HG02938 (cell line): ENCODE measurements around the gene SIVA1.

ENCODE experiments used
- ATAC-seq: cut with Tn5 transposase; IDR thresholded peaks from one replicate; pipeline ENCODE4 v1.9.1; 2021; ENCODE audit warnings: mild to moderate bottlenecking, moderate library complexity; ENCODE audit not compliant: unreplicated experiment

SIVA1 gene, protein sequence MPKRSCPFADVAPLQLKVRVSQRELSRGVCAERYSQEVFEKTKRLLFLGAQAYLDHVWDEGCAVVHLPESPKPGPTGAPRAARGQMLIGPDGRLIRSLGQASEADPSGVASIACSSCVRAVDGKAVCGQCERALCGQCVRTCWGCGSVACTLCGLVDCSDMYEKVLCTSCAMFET

DNA sequence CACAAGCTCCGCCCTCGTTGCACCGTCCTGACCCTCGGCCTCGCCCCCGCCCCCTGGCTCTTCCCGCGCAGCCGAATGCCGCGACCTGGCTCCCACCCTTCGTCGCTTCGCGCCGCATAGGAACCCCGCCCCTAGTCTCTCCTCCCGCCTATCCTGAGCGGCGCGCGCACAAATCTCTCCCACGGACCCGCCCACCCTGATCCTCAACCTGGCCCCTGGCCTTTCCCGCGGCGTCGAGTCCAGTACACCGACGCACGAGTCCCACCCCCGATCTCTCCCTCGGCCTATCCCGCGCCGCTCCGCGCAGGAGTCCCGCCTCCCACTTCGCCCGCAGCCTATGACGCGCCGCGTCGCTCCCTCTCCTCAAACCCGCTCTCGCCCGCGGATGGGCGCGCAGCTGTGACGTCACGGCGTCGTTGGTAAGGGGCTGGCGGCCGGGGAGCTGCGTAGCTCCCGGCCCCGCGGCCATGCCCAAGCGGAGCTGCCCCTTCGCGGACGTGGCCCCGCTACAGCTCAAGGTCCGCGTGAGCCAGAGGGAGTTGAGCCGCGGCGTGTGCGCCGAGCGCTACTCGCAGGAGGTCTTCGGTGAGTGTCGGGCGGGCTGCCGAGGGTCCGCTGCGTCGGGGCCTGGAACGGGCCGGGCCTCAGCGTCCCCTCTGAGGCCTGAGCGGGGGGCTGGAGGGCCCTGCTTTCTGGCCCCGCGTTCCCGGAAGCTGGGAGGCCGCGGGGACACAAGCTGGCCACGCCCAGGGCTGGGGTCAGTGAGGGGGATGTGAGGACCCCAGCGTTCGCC is at the start of gene SIVA1:
Gene SIVA1, plus strand, starts transcription at position 413 of the 793 bp plus-strand sequence. Its CDS starts 55 bp downstream, at position 468.
- peak; percentile 88 for ATAC-seq

DNA sequence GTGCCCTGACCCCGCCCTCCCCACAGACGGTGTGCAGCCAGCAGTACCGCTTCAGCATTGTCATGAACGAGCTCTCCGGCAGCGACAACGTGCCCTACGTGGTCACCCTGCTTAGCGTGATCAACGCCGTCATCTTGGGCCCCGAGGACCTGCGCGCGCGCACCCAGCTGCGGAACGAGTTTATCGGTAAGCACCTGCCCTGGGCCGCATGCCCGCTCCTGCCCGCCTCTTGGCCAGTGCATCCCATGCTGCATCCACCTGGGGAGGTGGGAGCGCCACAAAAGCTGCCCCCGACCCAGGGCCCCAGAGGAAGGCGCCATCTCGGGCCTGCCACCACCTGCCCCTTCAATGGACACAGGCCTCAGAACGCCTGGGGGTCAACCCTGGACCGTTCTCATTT is 49.7 kb upstream of the SIVA1 start:
- ATAC-seq: no peak

DNA sequence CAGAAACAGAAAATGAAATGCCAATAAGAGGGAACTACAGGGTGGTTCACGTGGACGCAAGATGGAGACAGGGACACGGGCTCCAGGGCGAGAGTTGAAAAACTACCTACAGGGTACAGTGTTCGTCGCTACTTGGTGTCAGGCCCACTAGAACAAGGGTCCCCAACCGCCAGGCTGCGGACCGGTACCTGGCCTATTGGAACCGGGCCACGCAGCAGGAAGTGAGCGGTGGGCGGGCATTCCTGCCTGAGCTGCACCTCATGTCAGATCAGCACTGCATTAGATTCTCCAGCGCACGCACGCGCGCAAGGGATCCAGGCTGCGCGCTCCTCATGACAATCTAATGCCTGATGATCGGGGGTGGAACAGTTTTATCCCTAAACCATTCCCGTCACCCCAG is 48.7 kb upstream of the SIVA1 start:
- no peak for ATAC-seq

DNA sequence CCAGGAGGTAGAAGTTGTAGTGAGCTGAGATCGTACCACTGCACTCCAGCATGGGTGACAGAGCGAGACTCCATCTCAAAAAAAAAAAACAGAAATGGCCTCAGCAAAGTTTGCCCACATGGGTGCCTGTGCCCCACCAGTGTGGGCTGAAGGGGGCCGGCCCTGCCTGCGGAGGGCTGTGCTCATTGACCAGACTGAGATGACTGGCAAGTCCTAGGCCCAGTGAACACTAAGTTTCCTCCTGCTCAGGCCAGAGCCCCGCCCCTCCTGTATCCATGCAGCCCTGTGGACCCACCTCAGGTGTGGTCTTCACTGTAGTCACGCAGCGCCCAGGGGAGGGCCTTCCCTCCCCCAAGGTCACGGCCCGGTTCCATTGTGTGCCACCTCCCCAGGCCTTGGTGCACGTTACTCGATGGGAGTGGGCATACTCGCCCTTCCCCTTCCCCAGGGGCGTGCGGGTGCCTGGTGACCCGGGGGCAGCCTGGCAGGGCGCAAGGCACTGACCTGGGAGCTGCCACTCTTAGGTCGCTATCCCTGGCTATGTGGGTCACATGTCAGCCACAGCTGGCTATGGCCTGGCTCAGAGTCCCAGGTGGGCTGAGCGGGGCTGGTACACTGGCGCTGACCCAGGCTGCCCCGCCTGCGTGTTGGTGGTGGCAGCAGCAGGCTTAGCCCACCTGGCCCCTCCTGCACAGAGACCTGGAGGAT is 47.5 kb upstream of the SIVA1 start:
- no peak for ATAC-seq

DNA sequence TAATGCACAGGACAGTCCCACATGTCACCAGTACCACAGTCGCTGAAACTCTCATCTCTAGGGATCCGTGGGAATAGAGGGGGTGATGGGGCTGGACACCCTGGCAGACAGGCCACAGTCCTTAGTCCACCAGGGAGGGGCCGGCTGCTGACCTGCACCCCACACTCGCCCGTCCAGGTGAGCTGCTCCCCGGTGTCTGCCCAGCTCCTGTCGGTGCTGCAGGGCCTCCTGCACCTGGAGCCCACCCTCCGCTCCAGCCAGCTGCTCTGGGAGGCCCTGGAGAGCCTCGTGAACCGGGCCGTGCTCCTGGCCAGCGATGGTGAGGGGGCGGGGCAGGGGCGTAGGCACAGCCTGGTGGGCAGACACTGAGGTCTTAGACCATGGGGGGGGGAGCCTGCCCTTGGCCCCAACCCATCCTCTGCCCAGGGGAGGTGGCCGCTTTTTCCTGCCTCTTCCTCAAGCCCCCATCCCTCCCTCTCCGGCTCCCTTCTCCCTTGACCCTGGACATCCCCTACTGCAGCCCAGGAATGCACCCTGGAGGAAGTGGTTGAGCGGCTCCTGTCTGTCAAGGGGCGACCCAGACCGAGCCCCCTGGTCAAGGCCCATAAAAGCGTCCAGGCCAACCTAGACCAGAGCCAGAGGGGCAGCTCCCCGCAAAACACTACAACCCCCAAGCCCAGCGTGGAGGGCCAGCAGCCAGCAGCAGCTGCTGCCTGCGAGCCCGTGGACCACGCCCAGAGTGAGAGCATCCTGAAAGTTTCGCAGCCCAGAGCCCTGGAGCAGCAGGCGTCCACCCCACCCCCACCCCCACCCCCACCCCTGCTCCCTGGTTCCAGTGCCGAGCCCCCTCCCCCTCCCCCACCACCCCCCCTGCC is 46.0 kb upstream of the SIVA1 start:
- ATAC-seq: no peak

DNA sequence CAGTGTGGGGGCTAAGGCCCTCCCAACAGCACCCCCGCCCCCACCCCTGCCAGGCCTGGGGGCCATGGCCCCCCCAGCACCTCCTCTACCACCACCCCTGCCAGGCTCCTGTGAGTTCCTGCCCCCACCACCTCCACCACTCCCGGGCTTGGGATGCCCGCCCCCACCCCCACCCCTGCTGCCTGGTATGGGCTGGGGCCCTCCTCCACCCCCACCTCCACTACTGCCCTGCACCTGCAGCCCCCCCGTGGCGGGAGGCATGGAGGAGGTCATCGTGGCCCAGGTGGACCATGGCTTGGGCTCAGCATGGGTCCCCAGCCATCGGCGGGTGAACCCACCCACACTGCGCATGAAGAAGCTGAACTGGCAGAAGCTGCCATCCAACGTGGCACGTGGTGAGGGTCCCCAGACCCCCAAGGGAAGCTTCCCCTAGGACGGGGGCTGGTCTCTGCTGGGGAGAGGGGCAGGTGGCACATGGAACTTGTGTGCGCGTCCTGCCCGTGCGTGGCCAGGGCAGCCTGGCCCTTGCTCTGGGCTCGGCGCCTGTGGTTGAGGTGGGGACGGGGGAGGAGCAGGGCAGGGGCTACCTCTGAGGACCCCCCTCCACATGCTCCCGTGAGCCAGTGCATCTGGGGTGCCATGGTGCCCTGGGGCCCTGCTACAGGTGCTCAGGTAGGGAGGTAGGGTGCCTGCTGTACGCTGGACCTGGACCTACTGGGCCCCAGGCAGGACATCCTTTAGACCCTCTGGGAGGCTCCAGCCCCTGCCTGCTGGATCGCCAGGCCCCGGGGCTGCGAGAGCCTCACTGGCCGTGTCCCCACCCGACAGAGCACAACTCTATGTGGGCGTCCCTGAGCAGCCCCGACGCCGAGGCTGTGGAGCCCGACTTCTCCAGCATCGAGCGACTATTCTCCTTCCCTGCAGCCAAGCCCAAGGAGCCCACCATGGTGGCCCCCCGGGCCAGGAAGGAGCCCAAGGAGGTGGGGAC is 45.0 kb upstream of the SIVA1 start:
- ATAC-seq: no peak

DNA sequence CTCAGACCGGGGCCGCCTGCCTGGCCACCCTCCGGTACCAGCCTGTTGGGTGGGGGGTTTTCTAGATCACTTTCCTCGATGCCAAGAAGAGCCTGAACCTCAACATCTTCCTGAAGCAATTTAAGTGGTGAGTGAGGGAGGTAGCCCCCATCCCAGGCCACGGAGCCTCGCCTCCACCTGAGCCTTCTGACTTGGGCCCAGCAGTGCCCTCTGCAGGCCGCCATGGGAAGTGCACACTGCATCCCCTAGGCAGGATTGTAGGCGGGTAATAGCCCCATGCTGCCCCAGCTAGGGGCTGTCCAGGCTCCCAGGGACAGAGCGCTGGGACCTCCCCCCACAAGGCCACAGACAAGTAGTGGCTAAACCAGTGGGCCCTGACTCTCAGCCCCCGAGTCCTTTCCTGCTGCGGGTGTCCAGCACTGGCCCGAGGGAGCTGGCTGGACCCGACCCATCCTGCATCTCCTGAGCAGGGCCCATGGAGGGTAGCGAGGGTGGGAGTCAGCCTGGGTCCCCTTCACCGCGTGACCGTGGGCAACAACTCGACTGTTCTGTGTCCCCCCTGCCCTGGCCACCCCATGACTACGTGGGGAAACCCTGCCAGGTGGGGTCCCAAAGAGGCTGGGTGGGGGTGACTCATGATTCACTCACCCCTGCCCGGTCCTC is 44.2 kb upstream of the SIVA1 start:
- no peak for ATAC-seq

DNA sequence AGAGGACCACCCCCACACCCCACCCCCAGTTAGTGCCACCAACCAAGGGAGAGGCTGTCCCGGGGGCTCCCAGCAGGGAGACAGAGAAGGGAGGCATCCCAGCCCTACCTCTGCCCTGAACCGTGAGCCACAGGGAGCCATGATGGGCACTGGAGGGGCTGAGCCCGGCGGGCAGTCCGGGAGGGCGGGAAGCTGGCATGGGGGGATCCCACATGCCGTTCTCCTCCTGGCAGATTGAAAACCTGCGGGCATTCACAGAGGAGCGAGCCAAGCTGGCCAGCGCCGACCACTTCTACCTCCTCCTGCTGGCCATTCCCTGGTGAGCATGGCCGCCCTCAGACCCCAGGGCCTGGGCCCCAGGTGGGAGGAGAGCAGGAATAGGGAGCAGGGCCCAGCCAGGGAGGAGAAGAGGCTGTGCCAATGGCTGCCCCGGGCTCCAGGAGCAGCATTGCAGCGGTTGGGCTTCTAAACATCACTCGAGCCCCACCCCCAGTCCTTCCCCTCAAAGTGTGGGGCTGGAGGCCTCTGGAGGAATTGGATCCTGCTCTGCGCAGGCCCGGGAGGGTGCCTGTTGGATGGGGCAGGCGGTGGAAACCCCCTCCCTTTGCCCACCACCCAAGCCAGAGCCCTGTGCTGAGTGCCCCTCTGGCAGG is 43.4 kb upstream of the SIVA1 start:
- ATAC-seq: no peak

DNA sequence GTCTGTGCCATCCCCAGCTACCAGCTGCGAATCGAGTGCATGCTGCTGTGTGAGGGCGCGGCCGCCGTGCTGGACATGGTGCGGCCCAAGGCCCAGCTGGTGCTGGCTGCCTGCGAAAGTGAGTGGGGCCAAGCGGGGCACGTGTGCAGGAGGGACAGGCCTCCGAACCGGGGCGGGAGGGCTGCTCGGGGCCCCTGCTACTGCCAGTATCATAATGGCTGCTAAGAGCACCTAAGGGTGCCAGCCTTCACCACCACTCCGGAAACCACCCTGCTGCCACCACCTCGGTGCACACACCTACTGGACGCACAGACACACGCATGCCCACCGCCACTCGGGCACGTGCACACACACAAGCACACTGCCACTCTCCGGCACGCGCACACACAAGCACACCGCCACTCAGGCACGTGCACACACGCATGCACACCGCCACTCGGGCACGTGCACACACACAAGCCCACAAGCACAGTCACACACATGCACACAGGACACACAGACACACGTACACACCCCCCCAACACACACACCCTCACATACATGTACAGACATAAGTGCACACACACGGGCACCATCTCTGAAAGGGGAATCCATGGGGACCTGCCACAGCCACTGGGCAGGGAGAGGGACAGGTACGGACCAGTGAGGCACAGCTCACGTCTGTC is 42.7 kb upstream of the SIVA1 start:
- ATAC-seq: no peak

DNA sequence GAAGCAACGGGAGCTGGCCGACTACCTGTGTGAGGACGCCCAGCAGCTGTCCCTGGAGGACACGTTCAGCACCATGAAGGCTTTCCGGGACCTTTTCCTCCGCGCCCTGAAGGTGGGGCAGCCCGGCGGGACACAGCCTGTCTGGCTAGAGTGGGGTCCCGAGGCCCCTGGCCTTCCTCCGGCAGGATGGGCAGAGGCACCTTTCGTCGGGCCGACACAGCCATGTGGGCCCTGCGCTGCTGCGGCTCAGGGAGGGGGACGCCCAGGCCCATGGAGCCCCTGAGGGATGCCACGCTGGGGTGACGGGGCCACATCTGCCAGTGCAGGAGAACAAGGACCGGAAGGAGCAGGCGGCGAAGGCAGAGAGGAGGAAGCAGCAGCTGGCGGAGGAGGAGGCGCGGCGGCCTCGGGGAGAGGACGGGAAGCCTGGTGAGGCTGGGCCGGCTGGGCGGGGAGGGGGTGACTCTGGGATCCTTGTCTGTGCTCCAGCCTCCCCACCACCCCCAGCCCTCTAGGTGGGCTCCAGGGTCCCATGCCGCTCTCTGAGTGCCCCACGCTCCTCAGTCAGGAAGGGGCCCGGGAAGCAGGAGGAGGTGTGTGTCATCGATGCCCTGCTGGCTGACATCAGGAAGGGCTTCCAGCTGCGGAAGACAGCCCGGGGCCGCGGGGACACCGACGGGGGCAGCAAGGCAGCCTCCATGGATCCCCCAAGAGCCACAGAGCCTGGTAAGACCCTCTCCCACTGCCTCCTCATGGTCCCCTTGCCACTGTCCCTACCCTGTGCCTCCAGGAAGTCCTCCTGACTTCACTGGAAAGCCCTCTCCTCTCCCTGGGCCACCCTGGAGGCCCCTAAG is 39.8 kb upstream of the SIVA1 start:
- ATAC-seq: no peak

DNA sequence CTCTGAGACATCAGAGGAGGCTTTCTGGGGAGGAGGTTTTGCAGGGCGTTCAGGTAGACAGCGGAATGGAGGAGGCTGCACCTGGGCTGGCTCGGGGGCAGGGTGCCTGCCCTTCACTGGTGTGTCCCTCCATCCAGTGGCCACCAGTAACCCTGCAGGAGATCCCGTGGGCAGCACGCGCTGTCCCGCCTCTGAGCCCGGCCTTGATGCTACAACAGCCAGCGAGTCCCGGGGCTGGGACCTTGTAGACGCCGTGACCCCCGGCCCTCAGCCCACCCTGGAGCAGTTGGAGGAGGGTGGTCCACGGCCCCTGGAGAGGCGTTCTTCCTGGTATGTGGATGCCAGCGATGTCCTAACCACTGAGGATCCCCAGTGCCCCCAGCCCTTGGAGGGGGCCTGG is 38.9 kb upstream of the SIVA1 start:
- no peak for ATAC-seq

DNA sequence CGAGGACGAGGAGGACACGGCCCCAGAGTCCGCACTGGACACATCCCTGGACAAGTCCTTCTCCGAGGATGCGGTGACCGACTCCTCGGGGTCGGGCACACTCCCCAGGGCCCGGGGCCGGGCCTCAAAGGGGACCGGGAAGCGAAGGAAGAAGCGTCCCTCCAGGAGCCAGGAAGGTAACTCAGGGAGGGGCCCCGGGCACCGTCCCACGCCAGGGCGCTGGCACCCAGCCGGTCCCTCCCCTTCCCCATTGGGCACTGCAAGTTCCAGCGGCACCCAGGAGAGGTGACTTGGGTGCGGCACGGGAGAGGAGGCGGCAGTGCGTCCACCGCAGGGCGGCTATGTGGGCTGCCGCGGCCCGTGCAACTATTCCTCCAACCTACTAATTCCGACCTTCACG is 38.3 kb upstream of the SIVA1 start:
- ATAC-seq: no peak

DNA sequence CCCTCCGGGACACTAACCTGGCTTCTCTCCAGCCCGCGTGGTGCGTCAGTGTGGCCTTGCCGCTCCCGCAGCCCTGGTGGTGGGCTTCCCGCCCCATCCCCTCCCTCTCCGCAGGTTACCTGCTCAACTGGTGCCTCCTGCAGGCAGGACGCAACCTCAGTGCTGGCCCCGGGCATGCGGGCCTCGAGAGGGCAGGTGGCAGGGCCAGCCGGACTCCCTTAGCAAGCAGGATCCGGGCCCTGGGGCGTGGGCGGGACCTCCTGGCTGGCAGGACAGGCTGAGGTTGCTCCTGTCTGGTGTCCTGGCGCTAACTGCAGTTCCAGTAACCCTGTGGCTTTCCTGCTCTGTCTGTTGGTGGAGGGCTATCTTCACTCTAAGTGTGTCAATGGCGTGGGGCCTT is 37.5 kb upstream of the SIVA1 start:
- ATAC-seq: no peak

DNA sequence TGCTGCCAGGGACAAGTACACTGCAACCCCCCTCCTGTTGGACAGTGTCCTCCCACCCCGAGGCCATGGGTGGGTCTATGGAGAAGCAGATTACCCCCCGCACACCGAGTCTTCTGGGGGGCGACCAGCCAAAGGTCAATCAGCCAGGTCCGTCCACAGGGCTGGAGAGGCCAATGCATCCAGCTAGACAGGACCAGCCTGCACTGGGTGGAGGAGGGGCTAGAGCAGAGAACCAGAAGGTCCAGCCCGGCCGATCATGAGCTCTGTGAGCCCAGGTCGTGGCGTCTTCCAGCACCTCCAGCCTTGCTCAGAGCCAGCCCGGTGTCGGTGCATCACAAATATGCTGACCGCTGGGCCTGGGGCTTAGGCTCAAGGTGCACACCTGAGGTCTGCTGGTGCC is 37.1 kb upstream of the SIVA1 start:
- ATAC-seq: no peak

DNA sequence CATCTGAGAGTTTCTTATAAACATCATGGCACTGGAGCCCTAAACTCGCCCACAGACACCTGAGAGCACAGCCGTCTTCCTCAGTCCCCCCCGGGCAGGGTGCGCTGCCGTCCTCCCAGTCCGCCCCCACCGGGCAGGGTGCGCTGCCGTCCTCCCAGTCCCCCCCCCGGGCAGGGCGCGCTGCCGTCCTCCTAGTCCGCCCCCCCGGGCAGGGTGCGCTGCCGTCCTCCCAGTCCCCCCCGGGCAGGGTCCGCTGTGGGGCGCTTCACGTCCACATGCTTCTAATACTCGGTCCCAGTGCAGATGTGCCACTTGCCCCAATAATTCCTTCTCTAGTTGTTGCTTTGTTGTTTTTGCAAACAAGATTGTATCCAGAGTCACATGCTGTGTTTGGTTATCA is 35.8 kb upstream of the SIVA1 start:
- ATAC-seq: no peak

DNA sequence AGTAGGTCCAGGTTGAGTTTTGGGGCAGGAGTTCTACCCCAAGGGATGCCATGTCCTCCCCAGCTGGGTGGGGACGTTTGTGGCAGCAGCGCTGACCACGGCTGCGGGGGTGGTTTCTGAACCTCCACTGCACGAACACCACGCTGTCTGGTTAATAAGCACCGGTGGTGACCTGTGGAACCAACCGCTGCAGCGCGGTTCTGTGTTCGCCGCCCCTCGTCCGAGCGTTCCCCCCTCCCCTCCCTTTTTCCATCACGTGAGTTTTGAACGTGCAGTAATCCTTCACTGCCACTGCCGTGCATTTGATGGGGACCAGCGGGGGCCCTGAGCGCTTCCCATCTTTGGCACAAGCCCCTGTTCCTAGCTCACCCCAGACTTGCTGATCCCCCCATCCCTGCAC is 35.3 kb upstream of the SIVA1 start:
- ATAC-seq: no peak

DNA sequence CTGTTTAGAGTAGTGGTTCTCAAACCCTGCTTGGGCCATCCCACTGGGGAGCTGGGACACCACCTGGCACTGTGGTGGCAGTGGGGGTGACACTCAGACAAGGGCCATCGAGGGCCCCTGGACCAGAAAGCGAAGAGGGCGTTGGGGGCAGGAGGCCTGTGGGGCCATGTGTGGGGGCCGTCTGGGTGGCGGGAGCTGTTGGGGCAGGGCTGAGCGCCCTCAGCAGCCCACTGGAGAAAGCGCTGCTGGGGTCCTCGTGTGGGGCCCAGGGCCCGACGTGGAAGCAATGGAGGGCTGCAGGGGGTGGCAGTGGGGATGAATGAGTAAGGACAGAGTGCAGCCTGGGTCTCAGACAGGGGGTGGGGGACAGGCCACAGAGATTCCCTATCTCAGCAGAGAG is 34.8 kb upstream of the SIVA1 start:
- no peak for ATAC-seq
